Neural progenitor cell (in vitro differentiated cells): Measurements from ENCODE around the gene ASB3.

ENCODE experiments used
- CTCF ChIP-seq: fragments of 200-600 bp; sonication (generic); IDR thresholded peaks from 2 replicates; pipeline ENCODE4 v1.5.1; 2017; ENCODE audit warnings: antibody characterized with exemption, mild to moderate bottlenecking
- EZH2 ChIP-seq: fragments of 200-600 bp; sonication (generic); IDR thresholded peaks from 2 replicates; pipeline ENCODE4 v1.6.1; 2017; ENCODE audit warnings: antibody characterized with exemption, mild to moderate bottlenecking, moderate library complexity
- EZH2phosphoT487 ChIP-seq: fragments of 200-600 bp; sonication (generic); IDR thresholded peaks from 2 replicates; pipeline ENCODE4 v1.6.1; 2017; ENCODE audit warnings: antibody characterized with exemption

GRCh38 chr2:53646788-53647187 is 140.0 kb downstream of the ASB3 start:
- TF ChIP-seq CTCF (no peak), EZH2 (no peak), EZH2phosphoT487 (no peak)
